CD1c-positive myeloid dendritic cell (primary cell): ENCODE results near the gene DDX25.
"Not testable (repeated sequence)": the region's sequence is repeated elsewhere in the genome, so short reads cannot be mapped to it uniquely, and the experiment has no call there.

Experiments used
- DNase-seq: peaks from one replicate; pipeline ENCODE4 v3.0.0-alpha.2; 2016; ENCODE audit errors: extremely low spot score

DDX25 gene

GRCh38 chr11:125904678-125905077 lies 370 bp downstream of the DDX25 start:
- no peak for DNase-seq

- no peak for DNase-seq
Measured at GRCh38 chr11:125910226-125910849, 6.0 kb downstream of the DDX25 start.

- not testable (repeated sequence) for DNase-seq
Measured at GRCh38 chr11:125914601-125915000, 10.3 kb downstream of the DDX25 start.

GRCh38 chr11:125916683-125917347 lies 12.5 kb downstream of the DDX25 start:
- no peak for DNase-seq

GRCh38 chr11:125918140-125918840 lies 14.0 kb downstream of the DDX25 start:
- no peak for DNase-seq

- no peak for DNase-seq
Measured at GRCh38 chr11:125921042-125921441, 16.7 kb downstream of the DDX25 start.

- DNase-seq = no peak
Measured at GRCh38 chr11:125922156-125922555, 17.8 kb downstream of the DDX25 start.

- DNase-seq = peak; percentile 62
Measured at GRCh38 chr11:125923012-125923579, 18.8 kb downstream of the DDX25 start.

- DNase-seq = no peak
Measured at GRCh38 chr11:125923633-125924032, 19.3 kb downstream of the DDX25 start.

GRCh38 chr11:125924384-125925007 lies 20.2 kb downstream of the DDX25 start:
- DNase-seq = no peak

- DNase-seq = no peak
Measured at GRCh38 chr11:125925247-125925740, 21.0 kb downstream of the DDX25 start.

- no peak for DNase-seq
Measured at GRCh38 chr11:125925804-125926203, 21.5 kb downstream of the DDX25 start.

- no peak for DNase-seq
Measured at GRCh38 chr11:125926682-125927081, 22.4 kb downstream of the DDX25 start.

GRCh38 chr11:125929445-125930075 lies 25.3 kb downstream of the DDX25 start:
- no peak for DNase-seq

GRCh38 chr11:125930076-125930450 lies 25.8 kb downstream of the DDX25 start:
- no peak for DNase-seq

GRCh38 chr11:125931116-125931515 lies 26.8 kb downstream of the DDX25 start:
- DNase-seq = no peak

GRCh38 chr11:125931668-125932067 lies 27.4 kb downstream of the DDX25 start:
- DNase-seq = no peak

- DNase-seq = no peak
Measured at GRCh38 chr11:125932301-125932700, 28.0 kb downstream of the DDX25 start.

GRCh38 chr11:125933030-125933813 lies 28.9 kb downstream of the DDX25 start:
- no peak for DNase-seq

- DNase-seq = no peak
Measured at GRCh38 chr11:125934473-125934872, 30.2 kb downstream of the DDX25 start.

- DNase-seq = no peak
Measured at GRCh38 chr11:125935056-125935455, 30.7 kb downstream of the DDX25 start.
